HEK293T (cell line): Measurements from ENCODE around the gene ITGA1.

Experiments
- BHLHE40 ChIP-seq: fragments of 450-650 bp; IDR thresholded peaks from 2 replicates; pipeline ENCODE4 v1.6.1; 2016; ENCODE audit warnings: mild to moderate bottlenecking, moderate library complexity, borderline replicate concordance
- FOXK2 ChIP-seq: fragments of 450-650 bp; IDR thresholded peaks from 2 replicates; pipeline ENCODE4 v1.6.1; 2016; ENCODE audit warnings: mild to moderate bottlenecking
- SP1 ChIP-seq: fragments of 450-650 bp; IDR thresholded peaks from 2 replicates; pipeline ENCODE4 v1.6.1; 2017
- SUZ12 ChIP-seq: fragments of 450-650 bp; IDR thresholded peaks from 2 replicates; pipeline ENCODE4 v1.6.1; 2016; ENCODE audit warnings: mild to moderate bottlenecking
- TARDBP ChIP-seq: fragments of 450-650 bp; IDR thresholded peaks from 2 replicates; pipeline ENCODE4 v1.6.1; 2016

- TF ChIP-seq SUZ12 (no peak), SP1 (no peak), BHLHE40 (no peak), FOXK2 (no peak), TARDBP (no peak)
Measured at GRCh38 chr5:52772668-52773067, 15.0 kb upstream of the ITGA1 start.
